Gastrocnemius medialis (tissue), 4 donors: Measurements from ENCODE around the gene HRCT1.

ENCODE experiments used
- CTCF ChIP-seq, 5 experiments: fragments of 450-650 bp in 3 of 5; fragments of 200-600 bp in 2 of 5; sonication (generic) in 2 of 5; IDR thresholded peaks in 4 of 5; conservative IDR thresholded peaks in 1 of 5; 1 replicate in 4 of 5; 2 replicates in 1 of 5; pipeline ENCODE4 v1.5.1; 2016 to 2019; ENCODE audit warnings: antibody characterized with exemption in 5 of 5, mild to moderate bottlenecking in 3 of 5, moderate library complexity in 3 of 5
- POLR2A ChIP-seq, 2 donors: fragments of 450-650 bp; IDR thresholded peaks; one replicate each; pipeline ENCODE4 v1.6.1; 2017; ENCODE audit warnings: antibody characterized with exemption in 2 of 2, mild to moderate bottlenecking in 2 of 2, moderate library complexity in 2 of 2

GRCh38 chr9:35948901-35949318 is 42.9 kb downstream of the HRCT1 start:
- TF ChIP-seq CTCF (IDR thresholded peaks at IDR 0.05 in 4 of 5, conservative IDR thresholded peaks at IDR 0.05 in 1 of 5) (no peak), POLR2A (IDR thresholded peaks at IDR 0.05) (no peak)
